Left lung (tissue), 10 donors: ENCODE results near the gene OR13J1. TPM values are rescaled to one million over a fixed set of nuclear protein-coding genes. Genes with fewer than 3 reads are reported as not detected.
"Not testable (repeated sequence)": the region's sequence is repeated elsewhere in the genome, so short reads cannot be mapped to it uniquely, and the experiment has no call there.

Experiments
- ATAC-seq: fragments of 200-7000 bp; cut with Tn5 transposase; one replicate; pipeline ENCODE4 v1.9.1; 2020; ENCODE audit warnings: moderate library complexity
- DNase-seq, 4 donors: peaks; one replicate each; pipeline ENCODE4 v3.0.0-alpha.2; 2013 to 2020
- H3K27ac ChIP-seq, 2 donors: fragments of 200-600 bp; sonication (generic) in 1 of 2; one replicate each; pipeline versions ENCODE4 v1.5.0 to v1.8.0; 2020 to 2021
- H3K27me3 ChIP-seq, 2 donors: fragments of 200-600 bp; sonication (generic) in 1 of 2; one replicate each; pipeline versions ENCODE4 v1.5.0 to v1.8.0; 2020 to 2021
- H3K36me3 ChIP-seq, 2 donors: fragments of 200-600 bp; sonication (generic) in 1 of 2; one replicate each; pipeline versions ENCODE4 v1.5.0 to v1.8.0; 2020 to 2021
- H3K4me1 ChIP-seq, 2 donors: fragments of 200-600 bp; one replicate each; pipeline ENCODE4 v1.8.0; 2021
- H3K4me3 ChIP-seq, 2 donors: fragments of 200-600 bp; sonication (generic) in 1 of 2; one replicate each; pipeline versions ENCODE4 v1.5.0 to v1.8.0; 2020 to 2021; ENCODE audit warnings: mild to moderate bottlenecking in 1 of 2
- H3K9me3 ChIP-seq, 2 donors: fragments of 200-600 bp; sonication (generic) in 1 of 2; one replicate each; pipeline versions ENCODE4 v1.5.0 to v1.8.0; 2020 to 2021
- intact Hi-C, 2 donors: fragments of 100-400 bp; cut with DNase I; formaldehyde crosslinking; loops; one replicate each; pipeline versions ENCODE4 v1.11.2 to v1.14.2; 2022
- polyA plus RNA-seq, 6 donors: library from polyadenylated mRNA; unstranded; fragments of 120-200 nt; gene quantifications; one replicate each; pipeline ENCODE4 v1.2.1, GENCODE V29; 2013; ENCODE audit not compliant: insufficient read length in 6 of 6
- total RNA-seq, 2 donors: library from RNA; stranded (reverse); fragmentation: NEBNext Ultra II Directional; extraction: Animal tissue kit (Norgen Biotek cat#: 25700); gene quantifications; one replicate each; pipeline ENCODE4 v1.2.1, GENCODE V29; 2021
- TF ChIP-seq, protein P1 (sequence below), 2 donors: fragments of 200-600 bp; sonication (generic) in 1 of 2; IDR thresholded peaks; one replicate each; pipeline versions ENCODE4 v1.5.0 to v1.8.0; 2021; ENCODE audit warnings: antibody characterized with exemption in 2 of 2
- donor health status: DM: no; HTN: yes; CAD: no.
- donor health status: DM: no; HTN: no; CAD: no.

The OR13J1 gene
- total and polyA plus RNA-seq, 8 donors: 0.10 TPM; not detected in 7

DNA sequence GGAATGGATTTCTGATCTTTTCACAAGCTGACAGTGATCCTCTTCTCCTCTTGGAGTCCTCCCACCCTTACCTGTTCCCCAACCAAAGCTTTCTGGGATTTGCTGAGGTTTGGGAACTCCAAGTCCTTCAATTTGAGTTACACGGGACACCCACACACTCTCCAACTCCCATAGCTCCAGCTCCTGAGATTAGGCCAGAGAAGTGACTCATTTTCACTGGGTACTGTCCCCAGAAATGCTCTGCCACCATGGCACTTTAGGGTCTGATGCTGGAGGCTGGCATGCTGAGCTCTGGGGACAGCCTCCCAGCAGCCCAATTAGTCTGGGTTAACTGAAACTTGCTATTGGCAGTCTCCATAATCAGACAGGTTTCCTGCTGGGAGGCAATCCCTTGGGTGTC lies 21.9 kb upstream of the OR13J1 start:
- no peak for ATAC-seq
- TF ChIP-seq, protein P1, sequence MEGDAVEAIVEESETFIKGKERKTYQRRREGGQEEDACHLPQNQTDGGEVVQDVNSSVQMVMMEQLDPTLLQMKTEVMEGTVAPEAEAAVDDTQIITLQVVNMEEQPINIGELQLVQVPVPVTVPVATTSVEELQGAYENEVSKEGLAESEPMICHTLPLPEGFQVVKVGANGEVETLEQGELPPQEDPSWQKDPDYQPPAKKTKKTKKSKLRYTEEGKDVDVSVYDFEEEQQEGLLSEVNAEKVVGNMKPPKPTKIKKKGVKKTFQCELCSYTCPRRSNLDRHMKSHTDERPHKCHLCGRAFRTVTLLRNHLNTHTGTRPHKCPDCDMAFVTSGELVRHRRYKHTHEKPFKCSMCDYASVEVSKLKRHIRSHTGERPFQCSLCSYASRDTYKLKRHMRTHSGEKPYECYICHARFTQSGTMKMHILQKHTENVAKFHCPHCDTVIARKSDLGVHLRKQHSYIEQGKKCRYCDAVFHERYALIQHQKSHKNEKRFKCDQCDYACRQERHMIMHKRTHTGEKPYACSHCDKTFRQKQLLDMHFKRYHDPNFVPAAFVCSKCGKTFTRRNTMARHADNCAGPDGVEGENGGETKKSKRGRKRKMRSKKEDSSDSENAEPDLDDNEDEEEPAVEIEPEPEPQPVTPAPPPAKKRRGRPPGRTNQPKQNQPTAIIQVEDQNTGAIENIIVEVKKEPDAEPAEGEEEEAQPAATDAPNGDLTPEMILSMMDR (IDR thresholded peaks at IDR 0.05): no peak

DNA sequence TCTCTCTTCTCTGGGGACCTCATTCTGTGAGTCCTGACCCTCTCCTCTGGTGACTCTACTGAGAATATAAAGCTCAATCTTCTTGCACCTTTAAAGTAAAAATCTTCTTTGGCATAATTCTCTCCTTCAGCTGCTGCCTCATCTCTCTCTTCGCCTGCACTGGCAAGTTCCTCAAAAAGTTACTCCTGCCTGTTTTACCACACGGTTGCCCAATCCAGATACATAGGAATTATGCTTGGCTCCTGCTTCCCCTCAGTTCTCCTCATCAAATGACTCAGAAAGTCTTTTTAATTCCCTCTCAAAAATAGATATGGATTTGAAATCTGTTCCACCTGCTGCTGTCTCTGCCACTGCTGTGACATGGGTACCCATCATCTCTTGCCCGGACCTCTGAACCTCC lies 21.4 kb upstream of the OR13J1 start:
- no peaks in the 10 kb centered on the region for H3K36me3 ChIP-seq
- TF ChIP-seq, protein P1 (IDR thresholded peaks at IDR 0.05): no peak
- H3K27ac ChIP-seq: no peak overlapping the region
- no peak overlapping the region for H3K4me3 ChIP-seq
- H3K27me3 ChIP-seq: no peaks in the 10 kb centered on the region
- DNase-seq (no peak), ATAC-seq (peak; percentile 23)
- intact Hi-C loops: no loop called here
- no peaks in the 10 kb centered on the region for H3K9me3 ChIP-seq
- H3K4me1 ChIP-seq: no peaks in the 10 kb centered on the region

More for the DNA sequence above, 21.9 kb upstream of the OR13J1 start:
- DNase-seq: no peak
- H3K27ac ChIP-seq: no peak overlapping the region
- no peaks in the 10 kb centered on the region for H3K27me3 ChIP-seq
- no peak overlapping the region for H3K4me3 ChIP-seq
- no peaks in the 10 kb centered on the region for H3K9me3 ChIP-seq
- H3K4me1 ChIP-seq: no peaks in the 10 kb centered on the region
- intact Hi-C loops: no loop called here
- no peaks in the 10 kb centered on the region for H3K36me3 ChIP-seq

DNA sequence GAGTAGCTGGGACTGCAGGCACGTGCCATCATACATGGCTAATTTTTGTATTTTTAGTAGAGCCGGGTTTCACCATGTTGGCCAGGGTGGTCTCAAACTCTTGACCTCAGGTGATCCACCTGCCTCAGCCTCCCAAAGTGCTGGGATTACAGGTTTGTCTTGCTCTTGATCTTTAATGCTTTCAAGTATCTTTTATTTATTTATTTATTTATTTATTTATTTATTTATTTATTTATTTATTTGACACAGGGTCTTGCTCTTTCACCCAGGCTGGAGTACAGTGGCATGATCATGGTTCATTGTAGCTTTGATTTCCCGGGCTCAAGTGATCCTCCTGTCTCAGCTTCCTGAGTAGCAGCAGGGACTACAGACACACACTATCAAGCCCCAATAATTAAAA lies 14.7 kb upstream of the OR13J1 start:
- not testable (repeated sequence) for H3K27me3 ChIP-seq, DNase-seq, H3K4me1 ChIP-seq, H3K36me3 ChIP-seq, H3K27ac ChIP-seq, H3K4me3 ChIP-seq, ATAC-seq, H3K9me3 ChIP-seq
- intact Hi-C loops: loop anchor here in 1 of 2 donors (5.0 kb wide), 1 partner anchor 58 kb away; the partner anchor contains the start of genes FAM221B and TMEM8B

DNA sequence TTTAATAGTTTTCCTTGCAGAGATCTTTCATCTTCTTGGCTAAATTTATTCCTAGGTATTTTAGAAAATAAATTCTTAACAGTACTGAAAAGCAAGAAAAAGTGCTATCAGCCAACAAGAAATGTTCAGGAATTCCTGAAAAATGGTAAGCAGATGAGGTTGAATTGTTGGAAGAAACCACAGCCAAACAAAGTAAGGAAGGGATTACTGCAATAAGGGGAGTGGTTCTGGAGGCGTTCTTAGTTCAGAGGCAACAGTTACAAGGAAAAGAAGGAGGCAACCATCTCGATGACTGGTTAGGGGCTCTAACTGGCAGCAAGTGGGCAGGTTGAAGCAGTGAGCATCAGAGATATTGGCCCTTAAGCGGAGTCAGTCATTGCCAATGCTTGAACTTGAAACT lies 12.8 kb upstream of the OR13J1 start:
- Histone ChIP-seq H3K27me3 (peaks cover 0 to 5% of the 10 kb centered on the region in 2 donors), H3K4me1 (no peaks in the 10 kb centered on the region), H3K9me3 (no peaks in the 10 kb centered on the region), H3K4me3 (no peak overlapping the region), H3K27ac (no peak overlapping the region), H3K36me3 (no peaks in the 10 kb centered on the region)
- intact Hi-C loops: loop anchor here in 1 of 2 donors (2.0 to 5.0 kb wide), 2 partner anchors 56 to 92 kb away; partner anchors contain the start of genes FAM221B, NPR2 and TMEM8B
- no peak for ATAC-seq
- no peak for DNase-seq
- TF ChIP-seq, protein P1 (IDR thresholded peaks at IDR 0.05): no peak

DNA sequence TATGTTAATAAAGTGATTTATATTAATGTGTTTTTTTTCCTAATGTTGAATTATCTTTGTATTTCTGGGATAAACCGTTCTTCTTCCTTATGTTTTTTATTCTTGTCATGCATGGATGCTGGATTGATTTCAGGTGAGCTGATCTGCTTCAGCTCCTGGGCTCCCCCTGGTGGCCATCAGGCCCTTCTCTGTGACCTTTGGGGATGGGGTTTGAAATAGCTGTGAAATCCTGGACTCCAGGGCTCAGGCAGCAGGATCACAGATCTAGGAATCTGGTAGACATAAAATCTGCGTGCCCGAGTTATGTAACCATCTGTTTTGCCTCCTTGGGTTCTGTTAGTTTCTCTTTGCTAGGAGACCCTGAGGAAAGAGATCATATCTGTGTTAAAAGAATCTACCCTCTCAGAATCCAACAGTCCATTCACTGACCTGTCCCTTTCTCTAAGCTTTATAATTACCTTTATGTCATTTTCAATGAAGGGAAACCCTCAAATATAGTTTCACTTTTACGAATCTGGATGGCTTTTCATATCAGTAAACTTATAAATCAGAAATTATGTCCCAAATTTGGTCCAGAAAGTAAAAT lies 12.2 kb upstream of the OR13J1 start:
- no peak overlapping the region for H3K27ac ChIP-seq
- H3K4me3 ChIP-seq: no peak overlapping the region
- peaks cover 0 to 5% of the 10 kb centered on the region in 2 donors for H3K27me3 ChIP-seq
- ATAC-seq: peak; percentile 95
- no peaks in the 10 kb centered on the region for H3K4me1 ChIP-seq
- H3K9me3 ChIP-seq: peaks cover 0 to 5% of the 10 kb centered on the region in 2 donors
- no peaks in the 10 kb centered on the region for H3K36me3 ChIP-seq
- intact Hi-C loops: loop anchor here in 1 of 2 donors (2.0 to 5.0 kb wide), 2 partner anchors 55 to 92 kb away; partner anchors contain the start of genes FAM221B, NPR2 and TMEM8B
- TF ChIP-seq, protein P1 (IDR thresholded peaks at IDR 0.05): peak; percentile 94 to 95
- DNase-seq: peak; percentile 73 to 93 (median 83)
